Neuron (in vitro differentiated cells): Measurements from ENCODE around the gene PPP3CA.
"Not testable (repeated sequence)": the region's sequence is repeated elsewhere in the genome, so short reads cannot be mapped to it uniquely, and the experiment has no call there.

Source experiments
- H2AFZ ChIP-seq: one replicate; pipeline ENCODE4 v1.6.1; 2013; ENCODE audit warnings: low read depth, mild to moderate bottlenecking, inconsistent platforms, low read length, moderate library complexity
- H3K27me3 ChIP-seq: one replicate; pipeline ENCODE4 v1.6.1; 2013; ENCODE audit warnings: low read length; ENCODE audit not compliant: insufficient read depth
- H3K36me3 ChIP-seq: one replicate; pipeline ENCODE4 v1.6.1; 2013; ENCODE audit warnings: low read length; ENCODE audit not compliant: insufficient read depth
- H3K4me1 ChIP-seq: one replicate; pipeline ENCODE4 v1.6.1; 2013; ENCODE audit warnings: low read length; ENCODE audit not compliant: insufficient read depth
- H3K4me3 ChIP-seq: 2 replicates; pipeline ENCODE4 v1.5.1; 2013; ENCODE audit warnings: mild to moderate bottlenecking, low read length, moderate library complexity
- H3K9me3 ChIP-seq: one replicate; pipeline ENCODE4 v1.6.1; 2013; ENCODE audit warnings: low read length

Gene PPP3CA

DNA sequence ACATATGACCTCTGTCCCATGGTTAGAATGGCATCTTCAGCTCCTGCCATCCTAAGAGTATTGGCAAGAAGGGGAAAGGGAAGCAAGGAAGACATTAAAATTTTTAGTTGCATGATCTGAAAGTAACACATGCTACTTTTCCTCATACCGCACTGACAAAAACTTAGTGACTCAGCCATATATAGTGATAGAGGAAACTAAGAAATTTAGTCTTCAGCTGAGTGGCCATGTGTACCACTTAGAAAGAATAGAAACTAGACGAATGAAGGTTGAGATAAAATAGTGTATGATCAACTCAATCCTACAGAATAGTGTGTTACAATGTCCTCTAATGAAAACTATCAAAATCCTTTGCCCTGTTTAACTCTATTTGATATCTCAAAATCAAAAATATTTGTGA is 164.1 kb downstream of the PPP3CA start:
- Histone ChIP-seq H3K36me3 (no peaks in the 10 kb centered on the region), H3K9me3 (peaks cover 3% of the 10 kb centered on the region), H2AFZ (no peak overlapping the region), H3K27me3 (no peaks in the 10 kb centered on the region), H3K4me3 (no peak overlapping the region), H3K4me1 (peaks cover 8% of the 10 kb centered on the region)

DNA sequence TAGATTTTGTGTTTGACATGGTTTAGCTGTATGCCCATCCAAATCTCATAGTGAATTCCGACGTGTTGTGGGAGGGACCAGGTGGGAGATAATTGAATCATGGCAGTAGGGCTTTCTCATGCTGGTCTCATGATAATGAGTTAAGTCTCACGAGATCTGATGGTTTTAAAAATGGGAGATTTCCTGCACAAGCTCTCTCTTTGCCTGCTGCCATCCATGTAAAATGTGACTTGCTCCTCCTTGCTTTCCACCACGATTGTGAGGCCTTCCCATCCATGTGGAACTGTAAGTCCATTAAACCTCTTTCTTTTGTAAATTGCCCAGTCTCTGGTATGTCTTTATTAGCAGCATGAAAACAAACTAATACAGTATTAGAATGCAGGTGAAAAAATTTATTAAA is 164.6 kb downstream of the PPP3CA start:
- not testable (repeated sequence) for H3K36me3 ChIP-seq, H3K27me3 ChIP-seq, H3K4me3 ChIP-seq, H3K4me1 ChIP-seq, H2AFZ ChIP-seq, H3K9me3 ChIP-seq

DNA sequence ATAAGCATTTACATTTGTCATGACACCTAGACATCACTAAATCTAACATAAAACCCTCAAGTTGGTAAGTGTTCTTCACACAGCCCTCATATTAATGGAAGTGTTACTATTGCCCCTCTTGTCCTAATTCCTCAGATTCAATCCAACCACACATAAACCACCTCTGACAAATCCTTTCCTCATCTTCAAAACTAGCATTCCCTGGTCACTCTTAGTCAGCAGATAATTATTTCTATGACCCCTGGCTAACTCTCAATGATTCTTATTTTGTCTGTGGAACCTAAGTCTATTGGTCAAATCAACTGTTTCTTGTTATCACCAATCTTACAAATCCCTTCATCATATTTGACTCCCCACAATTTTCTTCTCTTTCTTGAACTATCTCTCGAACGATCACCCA is 168.6 kb downstream of the PPP3CA start:
- H3K36me3 ChIP-seq = no peaks in the 10 kb centered on the region
- H3K27me3 ChIP-seq = no peaks in the 10 kb centered on the region
- no peak overlapping the region for H3K4me3 ChIP-seq
- peaks cover 3% of the 10 kb centered on the region for H3K9me3 ChIP-seq
- no peak overlapping the region for H2AFZ ChIP-seq
- no peaks in the 10 kb centered on the region for H3K4me1 ChIP-seq

DNA sequence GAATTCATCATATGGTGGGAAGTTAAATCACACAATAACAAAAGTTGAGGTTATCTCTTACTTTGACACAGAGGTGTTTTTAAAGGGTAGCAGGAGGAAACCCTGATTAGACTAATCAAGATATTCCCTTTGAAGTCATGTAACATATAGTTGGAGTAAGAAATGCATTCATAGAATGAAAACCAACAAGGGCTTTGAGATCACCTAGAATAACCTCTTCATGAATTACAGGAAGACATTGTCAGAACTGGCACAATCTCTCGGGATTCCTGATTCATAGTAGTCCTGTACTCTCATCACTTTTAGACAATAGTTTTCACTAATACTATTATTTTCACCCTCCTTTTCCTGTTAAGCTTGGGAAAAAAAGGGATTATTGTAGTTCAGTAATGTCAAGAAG is 170.2 kb downstream of the PPP3CA start:
- H2AFZ ChIP-seq = no peak overlapping the region

DNA sequence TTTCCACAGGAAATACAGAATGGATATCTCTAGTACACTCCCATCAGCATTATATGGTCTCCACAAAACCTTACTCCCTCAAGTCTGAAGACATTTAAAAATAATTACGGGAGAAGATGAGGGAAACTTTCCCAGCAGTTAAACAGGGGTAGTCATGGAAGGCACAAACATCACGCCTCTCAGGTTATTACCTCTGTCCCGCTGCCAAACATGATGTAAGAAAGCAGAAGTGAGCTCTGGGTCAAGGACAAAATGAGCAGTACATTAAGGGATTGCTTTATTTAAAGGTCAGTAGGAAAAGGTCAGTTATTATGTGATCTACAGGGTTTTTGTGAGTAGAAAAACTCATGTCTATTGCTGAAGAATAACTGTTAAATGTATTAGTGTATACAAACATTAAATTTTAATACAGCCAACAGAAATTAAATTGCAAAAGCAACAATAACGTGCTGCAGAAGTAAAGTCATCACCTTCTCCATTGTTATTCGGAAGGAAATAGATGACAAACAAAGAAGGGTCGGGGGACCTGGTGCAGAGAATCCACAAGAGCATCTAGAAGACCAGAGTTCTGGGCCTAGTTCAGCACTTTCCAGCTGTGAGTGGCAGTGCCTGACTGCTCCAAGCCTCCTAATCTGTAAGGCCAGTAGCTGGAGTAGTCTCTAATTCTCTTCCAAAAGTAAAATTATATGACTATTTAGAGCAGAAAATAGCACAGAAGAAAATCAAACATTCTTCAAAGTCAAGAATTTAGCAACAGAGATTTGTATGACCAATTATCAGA is 171.2 kb downstream of the PPP3CA start:
- Histone ChIP-seq H2AFZ (no peak overlapping the region), H3K4me1 (peaks cover 2% of the 10 kb centered on the region), H3K36me3 (no peaks in the 10 kb centered on the region), H3K9me3 (no peaks in the 10 kb centered on the region), H3K4me3 (no peak overlapping the region), H3K27me3 (no peaks in the 10 kb centered on the region)

More for the DNA sequence above, 170.2 kb downstream of the PPP3CA start:
- H3K4me1 ChIP-seq = no peaks in the 10 kb centered on the region
- no peaks in the 10 kb centered on the region for H3K9me3 ChIP-seq
- no peaks in the 10 kb centered on the region for H3K27me3 ChIP-seq
- no peaks in the 10 kb centered on the region for H3K36me3 ChIP-seq
- no peak overlapping the region for H3K4me3 ChIP-seq

DNA sequence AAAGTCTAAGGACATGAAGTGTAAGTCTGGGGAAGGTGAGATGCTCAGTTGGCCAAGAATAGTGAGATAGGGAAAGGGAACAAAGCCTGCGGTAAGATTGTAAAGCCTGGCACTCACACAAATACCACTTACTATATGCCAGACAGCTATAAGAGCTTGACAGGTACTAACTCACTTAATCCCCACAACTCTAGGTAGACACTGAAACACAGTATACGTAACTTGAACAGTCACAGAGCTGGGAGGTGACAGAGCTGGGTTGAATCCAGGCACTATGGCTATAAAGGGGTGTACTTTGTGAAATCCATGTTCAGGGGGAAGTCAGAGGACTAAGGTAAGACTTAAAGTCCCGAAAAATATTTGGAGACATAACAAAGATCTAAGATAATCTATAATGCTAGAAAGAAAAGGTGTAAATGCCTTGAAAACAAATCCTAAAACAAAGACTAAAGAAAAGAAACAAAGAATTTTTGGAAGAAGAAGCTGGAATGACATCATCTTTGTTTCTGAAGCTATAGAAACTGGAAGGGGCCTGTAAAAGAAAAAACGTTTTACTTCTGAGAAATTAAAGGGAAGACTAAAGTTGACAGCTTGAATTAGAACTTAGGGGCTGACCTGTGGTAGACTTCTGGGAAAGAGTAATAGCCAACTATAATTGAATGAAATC is 172.5 kb downstream of the PPP3CA start:
- no peak overlapping the region for H3K4me3 ChIP-seq
- no peaks in the 10 kb centered on the region for H3K36me3 ChIP-seq
- H3K4me1 ChIP-seq = peaks cover 5% of the 10 kb centered on the region
- no peak overlapping the region for H2AFZ ChIP-seq
- H3K27me3 ChIP-seq = no peaks in the 10 kb centered on the region
- H3K9me3 ChIP-seq = no peaks in the 10 kb centered on the region

DNA sequence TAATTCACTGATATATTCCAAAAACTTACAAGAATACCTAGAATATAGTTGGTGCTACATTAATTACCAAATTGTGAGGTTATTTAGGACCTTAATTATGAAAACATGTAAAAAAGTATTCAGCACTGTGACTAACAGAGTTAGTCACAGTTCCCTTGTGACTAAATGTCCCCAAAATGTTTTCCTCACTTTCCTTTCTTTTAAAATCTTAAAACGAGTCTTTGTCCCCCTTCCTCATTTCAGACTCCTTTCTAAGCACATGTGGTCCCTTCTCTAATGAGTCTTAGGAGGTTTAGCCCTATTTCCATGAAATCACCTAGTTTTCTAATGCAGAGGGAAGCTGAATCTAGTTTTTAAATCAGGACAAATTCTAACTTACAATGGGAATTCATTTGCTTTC is 175.0 kb downstream of the PPP3CA start:
- peaks cover 5% of the 10 kb centered on the region for H3K4me1 ChIP-seq
- no peak overlapping the region for H2AFZ ChIP-seq
- no peak overlapping the region for H3K4me3 ChIP-seq
- H3K9me3 ChIP-seq = no peaks in the 10 kb centered on the region
- no peaks in the 10 kb centered on the region for H3K36me3 ChIP-seq
- H3K27me3 ChIP-seq = no peaks in the 10 kb centered on the region

DNA sequence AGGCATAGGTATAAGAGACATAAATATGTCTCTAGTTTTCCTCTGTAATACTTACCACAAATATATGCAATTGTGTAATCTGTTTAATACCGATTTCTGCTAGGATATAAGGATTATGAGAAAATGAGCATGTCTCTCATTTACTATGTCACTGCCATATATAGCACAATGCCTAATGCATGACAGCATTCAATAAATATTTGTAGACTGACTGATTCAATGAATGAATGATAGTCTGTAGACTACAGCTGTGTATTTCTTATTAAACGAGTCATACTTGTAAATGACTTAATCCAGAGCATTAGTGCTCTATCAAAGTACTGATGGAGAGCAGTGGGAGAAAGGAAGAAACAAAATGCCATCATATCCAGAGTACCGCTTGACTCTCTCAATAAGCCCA is 175.6 kb downstream of the PPP3CA start:
- peaks cover 5% of the 10 kb centered on the region for H3K4me1 ChIP-seq
- H3K36me3 ChIP-seq = no peaks in the 10 kb centered on the region
- H3K27me3 ChIP-seq = no peaks in the 10 kb centered on the region
- H3K9me3 ChIP-seq = no peaks in the 10 kb centered on the region
- H3K4me3 ChIP-seq = no peak overlapping the region
- H2AFZ ChIP-seq = no peak overlapping the region

DNA sequence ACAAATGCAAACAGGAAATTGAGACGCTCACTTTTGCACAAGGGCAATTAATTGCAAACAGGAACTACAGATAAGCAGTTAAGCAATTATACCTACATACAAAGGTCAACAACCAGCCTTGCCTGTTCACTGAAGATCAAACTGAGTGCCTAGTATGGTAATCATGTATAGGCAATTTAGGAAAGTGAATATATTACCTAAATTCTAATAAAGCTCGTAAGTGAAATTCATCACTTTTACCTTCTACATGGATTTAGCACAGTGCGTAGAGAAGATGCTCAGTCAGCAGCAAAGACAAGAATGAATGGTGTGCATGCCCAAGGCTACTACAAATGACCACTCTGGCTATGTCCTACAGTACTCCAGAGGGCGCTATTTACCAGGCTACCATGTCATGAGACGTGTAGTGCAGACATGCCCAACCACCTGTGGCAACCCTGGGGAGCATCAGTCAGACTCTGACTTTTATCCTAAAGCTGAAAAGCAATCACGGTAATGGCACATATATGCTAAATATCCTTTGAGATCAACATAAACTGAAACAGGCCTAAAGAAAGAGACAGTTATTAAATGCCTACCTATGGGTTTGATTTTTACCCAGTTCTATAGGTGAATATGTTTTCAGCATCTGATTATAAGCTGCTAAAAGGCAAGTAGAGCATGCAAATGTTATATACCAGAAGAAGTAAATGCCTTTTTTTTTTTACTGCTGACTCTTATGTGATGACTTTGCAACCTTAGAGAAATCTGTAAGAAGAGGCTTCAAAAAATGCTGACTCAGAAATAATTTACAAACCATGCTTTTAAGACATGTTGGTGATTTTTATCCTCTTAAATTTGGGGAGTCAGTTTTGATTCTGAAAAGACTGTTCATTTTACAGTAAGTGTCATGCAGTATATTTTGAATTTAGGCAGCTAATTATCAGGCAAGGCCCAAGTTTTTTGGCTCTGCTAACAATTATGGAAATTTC is 178.0 kb downstream of the PPP3CA start:
- Histone ChIP-seq H3K4me1 (peaks cover 5% of the 10 kb centered on the region), H2AFZ (no peak overlapping the region), H3K27me3 (no peaks in the 10 kb centered on the region), H3K9me3 (no peaks in the 10 kb centered on the region), H3K36me3 (no peaks in the 10 kb centered on the region), H3K4me3 (no peak overlapping the region)

DNA sequence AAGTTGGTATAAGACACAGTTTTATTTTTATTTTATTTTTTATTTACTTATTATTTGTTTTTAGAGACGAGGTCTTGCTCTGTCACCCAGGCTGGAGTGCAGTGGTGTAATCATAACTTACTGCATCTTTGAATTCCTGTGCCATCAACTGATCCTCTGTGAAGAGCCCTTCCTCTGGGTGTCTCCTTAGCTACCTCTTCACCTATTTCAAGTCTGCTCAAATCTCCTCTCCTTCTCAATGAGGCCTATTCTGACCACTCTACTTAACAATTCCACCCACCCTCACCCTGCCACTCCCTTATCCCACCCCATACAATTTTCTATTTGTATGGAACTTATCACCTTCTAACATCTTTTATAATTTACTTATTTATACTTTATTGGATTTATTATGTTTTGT is 183.4 kb downstream of the PPP3CA start:
- H3K4me1 ChIP-seq = no peaks in the 10 kb centered on the region
- H2AFZ ChIP-seq = no peak overlapping the region
- H3K36me3 ChIP-seq = no peaks in the 10 kb centered on the region
- no peaks in the 10 kb centered on the region for H3K27me3 ChIP-seq
- no peak overlapping the region for H3K4me3 ChIP-seq
- no peaks in the 10 kb centered on the region for H3K9me3 ChIP-seq

DNA sequence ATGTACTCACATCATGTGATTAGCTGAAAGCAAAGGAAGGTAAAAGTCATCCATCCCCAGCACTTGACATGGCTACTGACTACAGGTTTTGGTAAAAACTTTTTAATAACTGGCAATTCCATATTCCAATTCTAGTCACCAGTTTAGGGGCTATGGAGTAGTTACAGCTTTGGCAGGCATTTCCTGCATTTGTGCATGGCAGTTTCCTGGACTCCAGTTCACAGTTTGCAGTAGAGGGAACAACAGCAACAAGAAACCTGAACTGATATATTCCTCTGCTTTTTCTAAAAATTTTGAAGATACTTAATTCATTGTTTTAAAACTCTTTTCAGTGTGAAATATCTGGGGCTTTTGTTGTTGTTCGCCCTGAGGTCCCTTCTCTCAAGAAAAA is 184.3 kb downstream of the PPP3CA start:
- Histone ChIP-seq H3K4me3 (no peak overlapping the region), H3K36me3 (no peaks in the 10 kb centered on the region), H3K4me1 (peaks cover 7% of the 10 kb centered on the region), H3K27me3 (no peaks in the 10 kb centered on the region), H3K9me3 (no peaks in the 10 kb centered on the region), H2AFZ (no peak overlapping the region)

DNA sequence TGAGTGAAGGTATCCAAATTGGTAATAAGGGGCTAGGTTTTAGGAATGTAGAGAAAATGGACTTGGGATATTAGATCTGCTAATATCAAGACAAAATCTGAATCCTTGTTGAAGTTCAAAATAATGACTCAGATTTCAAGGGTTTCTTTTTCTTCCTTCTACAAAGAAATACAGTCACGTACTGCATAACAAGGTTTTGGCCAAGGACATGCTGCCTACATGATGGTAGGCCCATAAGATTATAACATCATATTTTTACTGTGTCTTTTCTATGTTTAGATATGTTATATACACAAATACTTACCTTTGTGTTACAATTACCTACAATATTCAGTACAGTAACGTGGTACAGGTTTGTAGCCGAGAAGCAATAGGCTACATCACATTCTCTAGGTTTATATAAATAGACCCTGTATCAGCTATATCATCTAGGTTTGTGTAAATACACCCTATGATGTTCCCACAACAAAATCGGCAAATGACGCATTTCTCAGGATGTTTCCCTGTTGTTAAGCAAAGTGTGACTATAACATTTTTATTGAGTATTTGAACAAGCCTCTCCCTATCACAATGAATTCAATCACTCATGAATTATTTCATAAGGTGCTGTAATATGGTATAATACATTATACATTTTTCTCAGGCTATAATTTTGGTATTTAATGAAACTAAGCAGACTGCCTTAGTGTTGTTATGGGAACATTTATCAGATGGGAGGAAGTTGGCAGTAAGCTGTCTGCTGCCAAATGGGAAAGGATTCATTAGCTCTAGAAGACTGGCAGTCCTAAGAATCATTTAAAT is 186.3 kb downstream of the PPP3CA start:
- H2AFZ ChIP-seq = no peak overlapping the region
- H3K4me3 ChIP-seq = no peak overlapping the region
- no peaks in the 10 kb centered on the region for H3K36me3 ChIP-seq
- H3K27me3 ChIP-seq = no peaks in the 10 kb centered on the region
- peaks cover 19% of the 10 kb centered on the region for H3K4me1 ChIP-seq
- H3K9me3 ChIP-seq = no peaks in the 10 kb centered on the region
